H1 (cell line): ENCODE data around the gene SETX. TPM values are rescaled to one million over a fixed set of nuclear protein-coding genes. Genes with fewer than 3 reads are reported as not detected.

ENCODE experiments used
- CHD1 ChIP-seq: IDR thresholded peaks from 2 replicates; pipeline ENCODE4 v1.6.1; 2012; ENCODE audit warnings: low read depth, low read length, improper control_type of control experiment
- CTCF ChIP-seq, 3 experiments: IDR thresholded peaks; 1 replicate in 2 of 3; 2 replicates in 1 of 3; pipeline versions ENCODE4 v1.5.1 to v1.6.1; 2011; ENCODE audit warnings: low read length in 3 of 3, mild to moderate bottlenecking in 3 of 3, inconsistent platforms in 2 of 3, low read depth in 1 of 3, moderate library complexity in 1 of 3; ENCODE audit not compliant: insufficient read depth in 1 of 3; ENCODE audit errors: control extremely low read depth in 1 of 3
- GABPA ChIP-seq: IDR thresholded peaks from 2 replicates; pipeline ENCODE4 v1.6.1; 2011; ENCODE audit warnings: mild to moderate bottlenecking, low read length, moderate library complexity, borderline replicate concordance; ENCODE audit not compliant: insufficient read depth
- HDAC2 ChIP-seq, 2 experiments: fragments of 300-600 bp in 1 of 2; sonication (generic) in 1 of 2; IDR thresholded peaks; 2 replicates each; pipeline ENCODE4 v1.6.1; 2011 to 2012; ENCODE audit warnings: low read depth in 2 of 2, low read length in 2 of 2, mild to moderate bottlenecking in 2 of 2, moderate library complexity in 2 of 2, borderline replicate concordance in 1 of 2, inconsistent platforms in 1 of 2
- POLR2A ChIP-seq, 2 experiments: IDR thresholded peaks; 1 replicate in 1 of 2; 2 replicates in 1 of 2; pipeline ENCODE4 v1.6.1; 2011; ENCODE audit warnings: low read depth in 2 of 2, low read length in 2 of 2, mild to moderate bottlenecking in 2 of 2; ENCODE audit errors: control extremely low read depth in 1 of 2
- POLR2AphosphoS5 ChIP-seq: IDR thresholded peaks from 2 replicates; pipeline ENCODE4 v1.6.1; 2011; ENCODE audit warnings: low read depth, low read length
- SP1 ChIP-seq: IDR thresholded peaks from 2 replicates; pipeline ENCODE4 v1.6.1; 2011; ENCODE audit warnings: low read depth, low read length
- SRF ChIP-seq: IDR thresholded peaks from 2 replicates; pipeline ENCODE4 v1.6.1; 2011; ENCODE audit warnings: mild to moderate bottlenecking, low read depth, low read length, moderate library complexity
- USF2 ChIP-seq: IDR thresholded peaks from 2 replicates; pipeline ENCODE4 v1.6.1; 2011; ENCODE audit warnings: low read length, improper control_type of control experiment
- YY1 ChIP-seq: IDR thresholded peaks from 2 replicates; pipeline ENCODE4 v1.6.1; 2011; ENCODE audit warnings: low read depth, mild to moderate bottlenecking, low read length
- polyA plus RNA-seq, 7 experiments: library from polyadenylated mRNA; depleted of rRNA in 3 of 7; stranded (reverse) in 5 of 7; unstranded in 2 of 7; fragments of >200 nt in 5 of 7; fragments of 200-250 nt in 2 of 7; gene quantifications; 1 replicate in 5 of 7; 2 replicates in 1 of 7; 4 replicates in 1 of 7; pipeline versions ENCODE4 v1.2.1 to v1.2.3, GENCODE V29; 2011 to 2013; ENCODE audit warnings: missing spikeins in 2 of 7, mixed read lengths in 2 of 7
- total RNA-seq: library from RNA; stranded (reverse); fragmentation: NEBNext Ultra II Directional; extraction: Animal tissue kit (Norgen Biotek cat#: 25700); gene quantifications from 2 replicates; pipeline ENCODE4 v1.2.1, GENCODE V29; 2021

SETX gene
- total and polyA plus RNA-seq, 2 of the 8 experiments (the other 6 are each of a cell fraction or from before 2014, with no cell fraction given): 15.1 to 37.9 TPM

DNA sequence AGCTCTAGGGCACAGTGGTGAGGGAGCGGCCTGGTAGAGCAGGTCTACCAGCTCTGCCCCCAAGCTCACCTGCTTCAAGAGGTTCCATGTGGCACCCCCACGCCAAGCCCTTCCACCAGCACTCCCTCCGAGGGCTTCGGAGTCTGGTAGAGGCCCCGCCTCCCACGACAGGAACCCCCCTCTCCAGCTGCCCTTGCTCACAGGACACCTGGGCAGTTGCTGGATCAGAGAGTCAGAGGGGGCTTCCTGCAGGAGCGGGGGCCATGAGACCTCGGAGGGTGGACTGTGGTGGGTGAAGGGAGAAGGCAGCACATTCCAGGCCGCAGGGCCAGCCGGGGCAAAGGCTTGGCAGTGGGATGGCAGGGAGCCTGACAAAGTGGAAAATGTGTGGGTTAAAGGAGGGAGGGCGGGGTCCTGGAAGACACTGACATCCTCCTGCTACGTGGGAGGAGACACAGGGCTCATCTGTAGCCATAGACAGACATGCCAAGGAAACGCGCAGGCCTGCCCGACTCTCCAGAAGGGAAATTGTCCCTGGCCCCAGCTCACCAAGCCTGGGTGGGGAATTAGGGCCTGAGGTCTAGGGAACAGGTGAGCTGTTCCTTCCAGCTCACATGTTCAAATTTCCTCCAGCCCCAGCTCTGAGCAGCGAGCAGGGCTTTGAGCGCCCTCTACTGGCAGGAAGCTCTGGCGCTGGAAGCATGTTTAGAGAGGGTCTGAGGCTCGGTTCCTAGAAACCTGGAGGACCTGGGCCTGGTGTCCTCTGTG, 118.7 kb downstream of the SETX start (continued):
- TF ChIP-seq USF2 (no peak), HDAC2 (IDR thresholded peaks at IDR 0.05; ENCODE audit: borderline replicate concordance in 1 of 2, low read depth in 2 of 2, low read length in 2 of 2) (no peak), YY1 (0 out of 2 replicates have a peak, but pooled peaks have one; percentile 59), SRF (no peak), POLR2AphosphoS5 (no peak), GABPA (peak; percentile 61; the same call in 1 of the 2 replicates), CHD1 (no peak), SP1 (no peak), CTCF (IDR thresholded peaks at IDR 0.05; ENCODE audit: control extremely low read depth in 1 of 3, insufficient read depth in 1 of 3, low read depth in 1 of 3, low read length in 3 of 3) (peak in 2 of 3 experiments; percentile 97 to 98; a peak in 3 of 4 replicates), POLR2A (IDR thresholded peaks at IDR 0.05; ENCODE audit: control extremely low read depth in 1 of 2, low read depth in 2 of 2, low read length in 2 of 2) (no peak)
- TF ChIP-seq, all 59 proteins: peak for 6
